CD4-positive, CD25-positive, alpha-beta regulatory T cell (primary cell): Measurements from ENCODE around the gene PRR33. TPM values are rescaled to one million over a fixed set of nuclear protein-coding genes. Genes with fewer than 3 reads are reported as not detected.
"Not testable (repeated sequence)": the region's sequence is repeated elsewhere in the genome, so short reads cannot be mapped to it uniquely, and the experiment has no call there.

Experiments
- ATAC-seq, 2 donors: fragments of 150-1000 bp; cut with Tn5 transposase; one replicate each; pipeline ENCODE4 v1.10.0; 2021; ENCODE audit warnings: low read depth in 2 of 2, moderate number of reproducible peaks in 2 of 2, moderate library complexity in 1 of 2
- DNase-seq, 3 donors: peaks; one replicate each; pipeline versions ENCODE4 v3.0.0 to v3.0.0-alpha.2; 2012 to 2022; ENCODE audit warnings: mixed read lengths in 1 of 3
- H3K27ac ChIP-seq: one replicate; pipeline ENCODE4 v1.7.0; 2013; ENCODE audit warnings: mild to moderate bottlenecking, low read length; ENCODE audit not compliant: insufficient read depth, poor library complexity, severe bottlenecking
- H3K27me3 ChIP-seq: one replicate; pipeline ENCODE4 v1.7.0; 2013; ENCODE audit warnings: low read length; ENCODE audit not compliant: control insufficient read depth, insufficient read depth
- H3K36me3 ChIP-seq: one replicate; pipeline ENCODE4 v1.7.0; 2013; ENCODE audit warnings: mild to moderate bottlenecking, low read length, moderate library complexity; ENCODE audit not compliant: control insufficient read depth, insufficient read depth
- H3K4me1 ChIP-seq: 2 replicates; pipeline ENCODE4 v1.7.0; 2013; ENCODE audit warnings: mild to moderate bottlenecking, low read length; ENCODE audit not compliant: insufficient read depth, control insufficient read depth, poor library complexity, severe bottlenecking
- H3K4me3 ChIP-seq: one replicate; pipeline ENCODE4 v1.7.0; 2013; ENCODE audit warnings: low read depth, mild to moderate bottlenecking, low read length, moderate library complexity
- H3K9me3 ChIP-seq, 2 experiments: 1 replicate in 1 of 2; 2 replicates in 1 of 2; pipeline ENCODE4 v1.7.0; 2013; ENCODE audit warnings: low read length in 2 of 2, mild to moderate bottlenecking in 1 of 2, moderate library complexity in 1 of 2; ENCODE audit not compliant: control insufficient read depth in 2 of 2
- H3K27ac Mint-ChIP-seq, 3 donors: one replicate each; pipeline ENCODE4 v1.8.0; 2020 to 2022; ENCODE audit warnings: mild to moderate bottlenecking in 3 of 3, mixed read lengths in 3 of 3, moderate library complexity in 2 of 3
- H3K27me3 Mint-ChIP-seq: one replicate; pipeline ENCODE4 v1.8.0; 2022; ENCODE audit warnings: mild to moderate bottlenecking, mixed read lengths
- H3K36me3 Mint-ChIP-seq: one replicate; pipeline ENCODE4 v1.8.0; 2020; ENCODE audit warnings: mixed read lengths
- H3K4me1 Mint-ChIP-seq, 4 donors: one replicate each; pipeline ENCODE4 v1.8.0; 2020 to 2022; ENCODE audit warnings: mixed read lengths in 4 of 4, mild to moderate bottlenecking in 1 of 4
- H3K4me3 Mint-ChIP-seq, 4 donors: one replicate each; pipeline ENCODE4 v1.8.0; 2020 to 2022; ENCODE audit warnings: mild to moderate bottlenecking in 4 of 4, mixed read lengths in 4 of 4, moderate library complexity in 3 of 4
- H3K9me3 Mint-ChIP-seq, 7 donors: one replicate each; pipeline ENCODE4 v1.8.0; 2020 to 2022; ENCODE audit warnings: mixed read lengths in 7 of 7, mild to moderate bottlenecking in 3 of 7, moderate library complexity in 2 of 7
- polyA plus RNA-seq, 4 donors: library from polyadenylated mRNA; unstranded; fragments of 300-500 nt; fragmentation: Illumina TruSeq; gene quantifications; one replicate each; pipeline ENCODE4 v1.2.3, GENCODE V29; 2021
- total RNA-seq: library from RNA; stranded (reverse); gene quantifications from one replicate; pipeline ENCODE4 v1.2.3, GENCODE V29; 2022

Gene PRR33
- total and polyA plus RNA-seq, 5 donors from 2014 or later, result 0.06 to 0.09 (median 0.08) TPM; not detected in 2

DNA sequence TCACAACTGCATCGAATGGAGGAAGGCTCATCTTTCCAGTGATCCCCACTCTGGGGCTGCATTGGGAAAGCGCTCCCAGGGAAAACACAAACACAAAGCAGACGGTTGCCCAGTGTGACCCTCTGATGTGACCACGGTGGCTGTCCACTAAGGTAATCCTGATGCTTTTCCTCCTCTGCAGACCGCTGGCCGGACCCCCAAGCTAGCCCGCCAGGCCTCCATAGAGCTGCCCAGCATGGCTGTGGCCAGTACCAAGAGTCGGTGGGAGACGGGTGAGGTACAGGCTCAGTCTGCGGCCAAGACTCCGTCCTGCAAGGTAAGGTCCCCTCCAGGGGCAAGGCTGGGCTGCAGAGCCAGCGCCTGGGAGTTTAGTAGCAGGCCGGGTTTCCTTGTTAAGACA, 5.1 kb downstream of the PRR33 start:
- not testable (repeated sequence) for H3K27ac ChIP-seq, ATAC-seq, H3K4me3 ChIP-seq, H3K27me3 Mint-ChIP-seq, H3K9me3 ChIP-seq, H3K27me3 ChIP-seq, H3K9me3 Mint-ChIP-seq, H3K36me3 Mint-ChIP-seq, H3K27ac Mint-ChIP-seq, DNase-seq
- H3K4me1 ChIP-seq, result peaks cover 42% of the 10 kb centered on the region
- Mint-ChIP-seq H3K4me3 (peak overlapping the region in 1 of 4 donors; percentile 44), H3K4me1 (peaks cover 0 to 41% (median 11%) of the 10 kb centered on the region in 4 donors)
- peaks cover 51% of the 10 kb centered on the region for H3K36me3 ChIP-seq

DNA sequence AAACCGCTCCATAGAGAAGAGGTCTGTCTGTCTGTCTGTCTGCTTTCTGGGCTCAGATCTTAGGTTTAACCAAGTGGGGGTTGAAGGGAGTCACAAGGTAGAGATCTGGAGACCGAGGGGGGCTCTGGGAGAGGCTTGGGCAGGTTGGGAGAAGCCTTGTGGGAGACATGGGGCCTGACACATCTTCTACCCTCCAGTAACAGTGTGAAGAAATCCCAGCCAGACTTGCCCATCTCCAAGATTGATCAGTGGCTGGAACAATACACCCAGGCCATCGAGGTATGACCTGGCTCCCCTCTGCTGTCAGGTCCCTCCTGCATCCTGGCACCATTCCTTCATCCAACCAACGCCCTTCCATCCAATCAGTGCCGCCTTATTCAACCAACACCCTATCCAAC, 7.4 kb downstream of the PRR33 start:
- Mint-ChIP-seq H3K4me1 (peaks cover 0 to 46% (median 13%) of the 10 kb centered on the region in 4 donors), H3K27me3 (no peaks in the 10 kb centered on the region), H3K36me3 (no peaks in the 10 kb centered on the region), H3K4me3 (no peak overlapping the region), H3K27ac (no peak overlapping the region), H3K9me3 (no peaks in the 10 kb centered on the region)
- DNase-seq (no peak), ATAC-seq (no peak)
- Histone ChIP-seq H3K36me3 (peaks cover 56% of the 10 kb centered on the region), H3K27me3 (no peaks in the 10 kb centered on the region), H3K9me3 (no peaks in the 10 kb centered on the region), H3K4me1 (peaks cover 30% of the 10 kb centered on the region), H3K4me3 (no peak overlapping the region), H3K27ac (no peak overlapping the region)

DNA sequence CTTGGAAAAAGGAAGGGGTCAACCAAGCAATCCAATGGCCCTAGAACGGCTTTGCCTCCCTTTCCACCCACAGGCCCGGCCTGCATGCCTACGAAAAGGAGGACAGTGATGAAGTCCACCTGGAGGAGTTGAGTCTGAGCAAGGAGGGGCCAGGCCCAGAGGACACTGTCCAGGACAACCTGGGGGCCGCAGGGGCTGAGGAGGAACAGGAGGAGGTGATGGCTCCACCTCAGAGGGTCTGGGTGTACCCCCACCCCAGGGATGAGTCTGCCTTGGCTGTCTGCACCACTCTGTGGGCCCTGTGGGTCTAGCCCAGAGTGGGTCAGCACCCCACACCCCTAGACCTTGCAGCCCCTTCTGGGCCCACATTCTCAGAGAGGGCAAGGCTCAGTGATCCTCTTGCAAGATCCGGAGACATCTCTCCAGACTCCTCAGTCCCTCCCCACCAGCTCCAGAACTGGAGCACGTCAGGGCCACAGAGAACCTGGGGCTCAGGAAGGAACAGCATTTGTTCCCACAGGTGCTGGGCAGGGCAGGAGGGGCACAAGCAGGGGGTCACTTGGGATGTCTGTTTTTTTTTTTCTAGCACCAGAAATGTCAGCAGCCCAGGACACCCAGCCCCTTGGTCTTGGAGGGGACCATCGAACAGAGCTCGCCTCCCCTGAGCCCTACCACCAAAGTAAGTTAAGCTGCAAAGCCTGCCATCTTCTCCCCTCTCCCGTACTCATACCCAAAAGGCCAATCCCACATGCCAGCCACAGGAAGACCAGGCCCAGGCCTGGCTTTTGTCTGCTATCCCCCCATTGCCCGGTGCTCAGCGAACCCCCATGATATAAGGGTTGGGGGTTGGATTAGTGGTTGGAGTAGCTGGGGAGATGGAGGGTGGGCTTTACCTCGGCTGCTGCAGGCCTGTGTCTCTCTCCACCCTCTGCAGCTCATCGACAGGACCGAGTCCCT, 8.1 kb downstream of the PRR33 start:
- peaks cover 27% of the 10 kb centered on the region for H3K4me1 ChIP-seq
- Mint-ChIP-seq H3K36me3 (no peaks in the 10 kb centered on the region), H3K4me1 (peaks cover 0 to 46% (median 8%) of the 10 kb centered on the region in 4 donors), H3K27me3 (no peaks in the 10 kb centered on the region), H3K9me3 (no peaks in the 10 kb centered on the region), H3K4me3 (no peak overlapping the region), H3K27ac (no peak overlapping the region)
- ATAC-seq, result no peak
- no peaks in the 10 kb centered on the region for H3K9me3 ChIP-seq
- peaks cover 56% of the 10 kb centered on the region for H3K36me3 ChIP-seq
- H3K4me3 ChIP-seq, result no peak overlapping the region
- DNase-seq, result no peak
- H3K27ac ChIP-seq, result no peak overlapping the region
- no peaks in the 10 kb centered on the region for H3K27me3 ChIP-seq

DNA sequence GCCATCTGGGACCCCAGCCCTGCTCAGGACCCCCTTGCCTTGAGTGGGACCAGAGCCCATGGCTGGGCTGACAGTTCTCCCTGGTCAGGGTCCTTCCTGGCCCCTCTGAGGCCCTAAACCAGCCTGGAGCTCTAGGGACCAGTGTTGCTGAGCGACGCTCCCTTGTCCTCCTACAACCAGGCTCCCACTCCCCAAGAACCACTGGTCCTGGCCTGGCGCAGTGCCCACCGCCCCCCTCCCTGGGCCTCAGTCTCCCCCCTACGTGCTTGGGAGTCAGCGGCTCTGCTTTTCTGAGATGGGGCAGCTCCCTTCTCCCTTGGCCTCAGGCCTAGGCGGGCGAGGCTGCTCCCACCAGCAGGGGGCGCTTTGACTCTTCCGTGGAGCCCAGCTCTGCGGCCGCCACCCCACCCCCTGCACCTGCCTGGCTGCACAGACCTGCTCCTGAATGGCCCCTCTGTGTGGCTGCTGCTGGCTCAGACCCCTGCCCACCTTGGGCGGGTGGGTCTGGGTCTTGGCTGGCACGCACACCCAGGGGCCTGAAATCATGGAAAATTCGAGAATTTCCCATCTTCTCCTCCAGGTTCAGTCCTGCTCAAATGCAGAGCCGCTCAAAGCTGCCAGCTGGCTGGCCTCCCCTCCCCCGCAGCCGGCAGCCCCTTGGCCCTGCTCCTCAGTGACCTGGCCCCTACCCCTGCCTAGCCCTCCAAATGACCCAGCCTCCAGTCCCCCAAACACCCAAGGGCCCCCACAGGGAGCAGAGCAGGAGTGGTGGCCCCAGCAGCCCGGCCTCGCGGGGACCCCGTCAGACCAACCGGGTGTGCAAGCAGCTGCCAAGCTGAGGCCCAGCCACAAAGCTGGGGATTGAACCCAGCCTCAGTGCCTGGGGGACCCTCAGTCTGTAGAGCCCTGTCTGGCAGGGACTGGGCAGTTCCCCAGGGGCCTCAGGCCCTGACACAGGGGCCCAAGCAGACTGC, 9.1 kb downstream of the PRR33 start:
- Histone ChIP-seq H3K4me3 (no peak overlapping the region), H3K9me3 (no peaks in the 10 kb centered on the region), H3K36me3 (peaks cover 49% of the 10 kb centered on the region), H3K27ac (no peak overlapping the region), H3K27me3 (no peaks in the 10 kb centered on the region), H3K4me1 (peaks cover 22% of the 10 kb centered on the region)
- peak; percentile 46 to 77 (median 70) for DNase-seq
- no peaks in the 10 kb centered on the region for H3K36me3 Mint-ChIP-seq
- peak; percentile 79 to 86 for ATAC-seq
- no peak overlapping the region for H3K4me3 Mint-ChIP-seq
- H3K27ac Mint-ChIP-seq, result no peak overlapping the region
- H3K27me3 Mint-ChIP-seq, result no peaks in the 10 kb centered on the region
- H3K9me3 Mint-ChIP-seq, result no peaks in the 10 kb centered on the region
- peaks cover 0 to 42% (median 6%) of the 10 kb centered on the region in 4 donors for H3K4me1 Mint-ChIP-seq

DNA sequence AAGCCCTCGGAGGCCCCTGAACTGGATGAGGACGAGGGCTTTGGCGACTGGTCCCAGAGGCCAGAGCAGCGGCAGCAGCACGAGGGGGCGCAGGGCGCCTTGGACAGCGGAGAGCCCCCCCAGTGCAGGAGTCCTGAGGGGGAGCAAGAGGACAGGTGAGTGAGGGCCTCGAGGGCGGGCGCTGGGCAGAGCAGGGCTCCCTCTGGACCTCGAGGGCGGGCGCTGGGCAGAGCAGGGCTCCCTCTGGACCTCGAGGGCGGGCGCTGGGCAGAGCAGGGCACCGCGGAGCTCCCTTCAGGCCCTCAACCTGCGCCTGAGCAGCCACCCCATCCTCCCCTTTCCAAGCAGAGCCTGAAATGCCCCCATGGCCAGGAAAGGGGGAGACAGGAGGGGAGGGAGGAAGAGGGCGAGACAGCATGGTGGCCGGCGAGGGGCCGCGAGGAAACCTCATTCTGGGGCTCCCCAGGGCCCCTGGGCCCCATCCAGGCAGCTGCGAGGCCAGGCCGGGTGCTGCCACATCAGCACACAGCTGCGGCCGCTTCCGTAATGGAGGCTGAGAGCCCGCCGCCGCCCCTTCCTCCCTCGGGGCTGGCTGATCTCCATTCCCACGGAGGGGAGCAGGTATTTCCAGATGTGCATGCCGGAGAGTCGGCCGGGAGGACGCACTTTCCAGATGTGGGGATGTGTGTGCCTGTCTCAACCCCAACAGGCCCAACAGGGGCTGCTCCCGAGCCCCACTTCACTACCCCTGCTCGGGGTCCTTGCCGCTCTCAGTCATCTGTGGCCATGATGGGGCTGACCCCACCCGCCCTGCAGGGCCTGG, 10.0 kb downstream of the PRR33 start:
- peaks cover 45% of the 10 kb centered on the region for H3K36me3 ChIP-seq
- H3K9me3 ChIP-seq, result no peaks in the 10 kb centered on the region
- Mint-ChIP-seq H3K4me1 (peaks cover 0 to 36% (median 6%) of the 10 kb centered on the region in 4 donors), H3K9me3 (no peaks in the 10 kb centered on the region), H3K36me3 (no peaks in the 10 kb centered on the region), H3K4me3 (no peak overlapping the region), H3K27ac (no peak overlapping the region), H3K27me3 (no peaks in the 10 kb centered on the region)
- H3K4me1 ChIP-seq, result peaks cover 19% of the 10 kb centered on the region
- no peaks in the 10 kb centered on the region for H3K27me3 ChIP-seq
- DNase-seq (no peak), ATAC-seq (peak in 1 of 2 donors; percentile 12)
- H3K27ac ChIP-seq, result no peak overlapping the region
- H3K4me3 ChIP-seq, result no peak overlapping the region

- H3K4me3 ChIP-seq, result no peak overlapping the region
- peak overlapping the region in 1 of 4 donors; percentile 43 for H3K4me3 Mint-ChIP-seq
- no peak for DNase-seq
- H3K36me3 ChIP-seq, result peaks cover 39% of the 10 kb centered on the region
- H3K36me3 Mint-ChIP-seq, result no peaks in the 10 kb centered on the region
- no peaks in the 10 kb centered on the region for H3K27me3 ChIP-seq
- peaks cover 23% of the 10 kb centered on the region for H3K4me1 ChIP-seq
- H3K27ac ChIP-seq, result no peak overlapping the region
- no peaks in the 10 kb centered on the region for H3K9me3 ChIP-seq
- H3K27ac Mint-ChIP-seq, result peak overlapping the region in 1 of 3 donors; percentile 26
- H3K27me3 Mint-ChIP-seq, result no peaks in the 10 kb centered on the region
- peaks cover 0 to 39% (median 7%) of the 10 kb centered on the region in 4 donors for H3K4me1 Mint-ChIP-seq
- ATAC-seq, result no peak
- H3K9me3 Mint-ChIP-seq, result no peaks in the 10 kb centered on the region
These were observed 10.8 kb downstream of the PRR33 start for GRCh38 chr11:1880746-1881441.
